Hepatocyte (in vitro differentiated cells): ENCODE data around the gene CHSY3.

ENCODE experiments used
- EZH2 ChIP-seq: fragments of 200-600 bp; sonication (generic); IDR thresholded peaks from 2 replicates; pipeline ENCODE4 v1.6.1; 2016; ENCODE audit warnings: antibody characterized with exemption, mild to moderate bottlenecking, borderline replicate concordance
- EZH2phosphoT487 ChIP-seq: fragments of 200-600 bp; sonication (generic); IDR thresholded peaks from one replicate; pipeline ENCODE4 v1.6.1; 2018; ENCODE audit warnings: antibody characterized with exemption, mild to moderate bottlenecking, low read depth, moderate library complexity; ENCODE audit not compliant: unreplicated experiment, severe bottlenecking
- TF ChIP-seq, protein P1 (sequence below): fragments of 200-600 bp; sonication (generic); IDR thresholded peaks from 2 replicates; pipeline ENCODE4 v1.5.1; 2016; ENCODE audit warnings: antibody characterized with exemption, mild to moderate bottlenecking; ENCODE audit not compliant: poor library complexity

DNA sequence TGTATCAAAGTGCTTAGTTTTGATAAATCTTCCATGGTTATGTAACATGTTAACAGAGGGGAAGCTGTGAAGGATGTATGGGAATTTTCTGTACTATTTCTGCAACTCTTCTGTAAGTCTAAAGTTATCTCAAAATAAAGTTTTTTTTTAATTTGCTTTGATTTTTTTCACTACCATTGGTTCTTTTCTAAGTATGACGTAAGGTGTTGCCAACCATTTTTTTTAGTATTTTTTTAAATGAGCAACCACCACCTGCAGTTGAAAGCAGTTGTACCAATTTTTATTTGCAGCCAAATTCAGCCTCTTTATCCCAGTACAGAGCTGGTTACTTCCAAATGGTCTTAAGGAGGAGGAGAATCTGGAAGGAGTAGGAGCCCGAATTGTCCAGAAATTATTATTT lies 192.2 kb downstream of the CHSY3 start:
- TF ChIP-seq, protein P1, sequence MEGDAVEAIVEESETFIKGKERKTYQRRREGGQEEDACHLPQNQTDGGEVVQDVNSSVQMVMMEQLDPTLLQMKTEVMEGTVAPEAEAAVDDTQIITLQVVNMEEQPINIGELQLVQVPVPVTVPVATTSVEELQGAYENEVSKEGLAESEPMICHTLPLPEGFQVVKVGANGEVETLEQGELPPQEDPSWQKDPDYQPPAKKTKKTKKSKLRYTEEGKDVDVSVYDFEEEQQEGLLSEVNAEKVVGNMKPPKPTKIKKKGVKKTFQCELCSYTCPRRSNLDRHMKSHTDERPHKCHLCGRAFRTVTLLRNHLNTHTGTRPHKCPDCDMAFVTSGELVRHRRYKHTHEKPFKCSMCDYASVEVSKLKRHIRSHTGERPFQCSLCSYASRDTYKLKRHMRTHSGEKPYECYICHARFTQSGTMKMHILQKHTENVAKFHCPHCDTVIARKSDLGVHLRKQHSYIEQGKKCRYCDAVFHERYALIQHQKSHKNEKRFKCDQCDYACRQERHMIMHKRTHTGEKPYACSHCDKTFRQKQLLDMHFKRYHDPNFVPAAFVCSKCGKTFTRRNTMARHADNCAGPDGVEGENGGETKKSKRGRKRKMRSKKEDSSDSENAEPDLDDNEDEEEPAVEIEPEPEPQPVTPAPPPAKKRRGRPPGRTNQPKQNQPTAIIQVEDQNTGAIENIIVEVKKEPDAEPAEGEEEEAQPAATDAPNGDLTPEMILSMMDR: no peak
- no peak for TF ChIP-seq EZH2
- no peak for TF ChIP-seq EZH2phosphoT487
